Pancreas (tissue), 10 donors: ENCODE data around the gene TRIM25. TPM values are rescaled to one million over a fixed set of nuclear protein-coding genes. Genes with fewer than 3 reads are reported as not detected.
A peak's percentile ranks its signal among the peaks of the same experiment; 100 is the strongest.

Experiments used
- ATAC-seq, 4 donors: fragments of 200-7000 bp; cut with Tn5 transposase; one replicate each; pipeline versions ENCODE4 v1.8.0 to v1.9.1; 2020; ENCODE audit warnings: mild to moderate bottlenecking in 4 of 4, moderate library complexity in 4 of 4
- DNase-seq, 6 donors: peaks; one replicate each; pipeline ENCODE4 v3.0.0-alpha.2; 2020
- FAIRE-seq: peaks from 2 replicates; lab custom pipeline; 2012; peaks lifted over from hg19 to GRCh38; lab: Jason Lieb, UNC
- H3K27ac ChIP-seq, 4 donors: fragments of 200-600 bp; sonication (generic); 1 replicate in 3 of 4; 2 replicates in 1 of 4; pipeline versions ENCODE4 v1.5.0 to v1.8.0; 2020
- H3K27me3 ChIP-seq, 4 donors: fragments of 200-600 bp; one replicate each; pipeline ENCODE4 v1.8.0; 2021
- H3K36me3 ChIP-seq, 3 donors: fragments of 200-600 bp; sonication (generic) in 1 of 3; one replicate each; pipeline versions ENCODE4 v1.5.0 to v1.8.0; 2020 to 2021
- H3K4me1 ChIP-seq, 3 donors: fragments of 200-600 bp; one replicate each; pipeline ENCODE4 v1.8.0; 2021
- H3K4me3 ChIP-seq, 4 donors: fragments of 200-600 bp; sonication (generic) in 2 of 4; one replicate each; pipeline versions ENCODE4 v1.5.0 to v1.8.0; 2020 to 2021
- H3K9me3 ChIP-seq, 4 donors: fragments of 200-600 bp; one replicate each; pipeline ENCODE4 v1.8.0; 2021
- WGBS, 2 donors: extraction: QIAGEN DNeasy Blood & Tissue Kit; methylation state at CpG; one replicate each; pipeline ENCODE4 v1.1.7; 2013; 5-methylcytosine and 5-hydroxymethylcytosine counted together
- intact Hi-C, 3 donors: fragments of 100-400 bp; cut with DNase I; formaldehyde crosslinking; loops; one replicate each; pipeline versions ENCODE4 v1.11.1 to v1.14.2; 2022
- polyA plus RNA-seq, 2 donors: library from polyadenylated mRNA; stranded (reverse); fragments of 200-250 nt; gene quantifications; one replicate each; pipeline ENCODE4 v1.2.3, GENCODE V29; 2013
- total RNA-seq, 6 donors: library from RNA; stranded (reverse); fragmentation: NEBNext Ultra II Directional in 4 of 6; extraction: Animal tissue kit (Norgen Biotek cat#: 25700) in 4 of 6; gene quantifications; one replicate each; pipeline versions ENCODE4 v1.2.1 to v1.2.4, GENCODE V29; 2021 to 2023
- TF ChIP-seq, protein P1 (sequence below), 4 donors: fragments of 200-600 bp; sonication (generic) in 3 of 4; IDR thresholded peaks; one replicate each; pipeline versions ENCODE4 v1.5.0 to v1.8.0; 2021; ENCODE audit warnings: antibody characterized with exemption in 4 of 4
- donor health status: healthy with polysubstance abuse.
- donor health status: DM: no; HTN: no; CAD: no; lungs with moderate emphysema.
- donor health status: DM: no; HTN: no; CAD: no.
- donor health status: control.
- donor health status: control.
- donor health status: Bipolar disorder and iron deficiency.
- donor health status: DM: yes; HTN: yes; CAD: no.
- donor health status: DM: no; HTN: no; CAD: no.
- donor health status: DM: no; HTN: no; CAD: no.
- donor health status: DM: yes; HTN: yes; CAD: no.

TRIM25 gene
- total and polyA plus RNA-seq, 8 donors = 12.2 to 39.4 (median 20.1) TPM

DNA sequence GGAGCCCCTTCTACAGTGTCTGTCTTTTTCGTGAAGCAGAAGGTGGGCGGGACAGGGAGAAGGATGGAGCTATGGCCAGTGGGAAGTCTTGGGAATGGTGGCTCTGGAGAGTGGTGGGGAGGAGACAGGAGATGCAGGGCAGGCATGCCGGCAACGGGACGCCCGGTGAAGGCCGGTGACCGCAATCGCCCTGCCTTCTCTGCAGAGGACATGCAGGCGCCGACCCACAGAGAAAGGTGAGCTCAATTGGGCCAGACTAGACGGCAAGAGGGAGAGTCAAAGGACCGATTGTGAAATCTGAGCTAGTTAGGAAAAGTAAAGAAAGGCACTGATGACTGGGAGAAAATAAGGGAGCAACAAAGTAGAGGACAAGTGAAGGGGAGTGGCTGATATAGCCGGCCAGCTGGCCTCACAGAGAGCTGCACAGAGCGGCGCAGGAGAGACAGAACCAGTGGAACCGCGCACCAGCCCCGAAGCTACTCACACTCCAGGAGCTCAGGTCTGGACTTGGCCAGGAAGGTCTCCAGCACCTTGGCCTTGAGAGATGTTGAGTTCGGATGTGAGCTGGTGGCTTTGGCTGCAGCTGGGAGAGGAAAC lies 18.9 kb downstream of the TRIM25 start:
- no peak for ATAC-seq
- DNase-seq = no peak
- no peaks in the 10 kb centered on the region for H3K9me3 ChIP-seq
- TF ChIP-seq, protein P1, sequence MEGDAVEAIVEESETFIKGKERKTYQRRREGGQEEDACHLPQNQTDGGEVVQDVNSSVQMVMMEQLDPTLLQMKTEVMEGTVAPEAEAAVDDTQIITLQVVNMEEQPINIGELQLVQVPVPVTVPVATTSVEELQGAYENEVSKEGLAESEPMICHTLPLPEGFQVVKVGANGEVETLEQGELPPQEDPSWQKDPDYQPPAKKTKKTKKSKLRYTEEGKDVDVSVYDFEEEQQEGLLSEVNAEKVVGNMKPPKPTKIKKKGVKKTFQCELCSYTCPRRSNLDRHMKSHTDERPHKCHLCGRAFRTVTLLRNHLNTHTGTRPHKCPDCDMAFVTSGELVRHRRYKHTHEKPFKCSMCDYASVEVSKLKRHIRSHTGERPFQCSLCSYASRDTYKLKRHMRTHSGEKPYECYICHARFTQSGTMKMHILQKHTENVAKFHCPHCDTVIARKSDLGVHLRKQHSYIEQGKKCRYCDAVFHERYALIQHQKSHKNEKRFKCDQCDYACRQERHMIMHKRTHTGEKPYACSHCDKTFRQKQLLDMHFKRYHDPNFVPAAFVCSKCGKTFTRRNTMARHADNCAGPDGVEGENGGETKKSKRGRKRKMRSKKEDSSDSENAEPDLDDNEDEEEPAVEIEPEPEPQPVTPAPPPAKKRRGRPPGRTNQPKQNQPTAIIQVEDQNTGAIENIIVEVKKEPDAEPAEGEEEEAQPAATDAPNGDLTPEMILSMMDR (IDR thresholded peaks at IDR 0.05) = no peak
- no peak overlapping the region for H3K27ac ChIP-seq
- intact Hi-C loops = no loop called here
- H3K4me3 ChIP-seq = no peak overlapping the region
- H3K27me3 ChIP-seq = no peaks in the 10 kb centered on the region
- peaks cover 4 to 56% (median 28%) of the 10 kb centered on the region in 3 donors for H3K36me3 ChIP-seq
- WGBS, 2 donors = 91 to 95% methylated on average over 20 of the region's 20 CpGs
- no peak for FAIRE-seq
- H3K4me1 ChIP-seq = no peaks in the 10 kb centered on the region

DNA sequence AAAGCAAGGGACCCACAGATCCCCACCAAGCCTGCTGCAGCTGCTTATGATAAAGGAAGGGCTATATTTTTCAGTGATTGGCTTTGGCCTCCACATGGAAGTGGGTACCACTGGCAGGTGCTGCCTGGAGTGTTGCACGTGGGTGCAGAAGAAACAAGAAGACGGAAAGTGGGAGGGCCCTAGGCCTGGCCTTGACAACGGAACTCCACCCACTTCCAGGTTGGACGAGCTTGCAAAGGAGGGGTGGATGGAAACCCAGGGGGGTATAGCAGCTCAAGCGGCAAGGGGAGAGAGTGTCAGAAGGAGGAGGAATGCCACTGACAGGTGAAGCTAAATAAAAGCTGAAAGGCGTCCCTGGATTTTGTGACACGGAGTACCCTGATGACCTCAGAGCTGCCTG lies 20.3 kb downstream of the TRIM25 start:
- intact Hi-C loops = no loop called here
- Histone ChIP-seq H3K27ac (no peak overlapping the region), H3K9me3 (no peaks in the 10 kb centered on the region), H3K36me3 (peaks cover 4 to 56% (median 28%) of the 10 kb centered on the region in 3 donors), H3K4me1 (no peaks in the 10 kb centered on the region), H3K27me3 (no peaks in the 10 kb centered on the region), H3K4me3 (no peak overlapping the region)
- TF ChIP-seq, protein P1 (IDR thresholded peaks at IDR 0.05) = no peak
- no peak for ATAC-seq
- 66 to 68% methylated on average over 7 of the region's 7 CpGs for WGBS, 2 donors
- no peak for DNase-seq
- FAIRE-seq = no peak

DNA sequence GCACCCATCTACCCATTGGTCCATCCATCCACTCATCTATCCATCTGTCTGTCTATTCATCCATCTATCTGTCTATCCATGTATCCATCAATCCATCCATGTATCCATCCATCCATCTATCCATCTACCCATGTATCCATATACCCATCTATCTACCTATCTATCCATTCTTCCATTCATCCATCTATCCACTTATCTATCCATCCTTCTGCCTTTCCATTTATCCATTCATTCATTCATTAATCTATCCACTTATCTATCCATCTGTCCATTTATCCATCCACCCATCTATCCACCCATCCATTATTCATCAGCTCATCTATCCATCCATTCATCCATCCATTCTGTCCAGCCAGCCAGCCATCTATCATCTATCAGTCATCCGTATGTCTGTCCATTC lies 21.5 kb downstream of the TRIM25 start:
- DNase-seq (no peak), FAIRE-seq (no peak), ATAC-seq (no peak)
- Histone ChIP-seq H3K9me3 (no peaks in the 10 kb centered on the region), H3K36me3 (peaks cover 4 to 56% (median 28%) of the 10 kb centered on the region in 3 donors), H3K27me3 (no peaks in the 10 kb centered on the region), H3K4me3 (no peak overlapping the region), H3K4me1 (no peaks in the 10 kb centered on the region), H3K27ac (no peak overlapping the region)
- intact Hi-C loops = no loop called here
- TF ChIP-seq, protein P1 (IDR thresholded peaks at IDR 0.05) = no peak
- 94 to 95% methylated on average over 1 of the region's 1 CpG for WGBS, 2 donors

DNA sequence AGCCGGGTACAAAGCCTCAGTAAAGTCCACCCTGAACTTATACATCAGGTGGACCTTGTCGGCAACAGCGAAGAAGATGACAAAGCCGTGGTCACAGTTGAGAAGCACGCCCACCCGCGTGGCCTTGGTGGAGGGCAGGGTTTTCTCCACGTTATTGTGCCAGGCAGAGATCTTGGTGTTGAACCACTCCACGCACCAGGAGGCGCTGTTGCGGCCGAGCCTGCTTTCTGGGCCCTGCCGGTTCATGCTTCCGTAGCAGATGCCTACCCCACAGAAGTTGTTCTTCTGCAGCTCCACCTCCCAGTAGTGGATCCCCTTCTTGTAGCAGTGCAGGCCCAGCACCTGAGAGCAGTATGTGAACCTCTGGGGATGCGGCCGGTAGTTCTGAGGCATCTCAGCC lies 22.1 kb downstream of the TRIM25 start:
- no peaks in the 10 kb centered on the region for H3K27me3 ChIP-seq
- no peaks in the 10 kb centered on the region for H3K9me3 ChIP-seq
- DNase-seq (peak in 4 of 6 donors; percentile 44 to 79 (median 50)), FAIRE-seq (no peak), ATAC-seq (peak in 3 of 4 donors; percentile 53 to 64 (median 62))
- WGBS, 2 donors = 70 to 84% methylated on average over 16 of the region's 16 CpGs
- H3K36me3 ChIP-seq = peaks cover 4 to 56% (median 28%) of the 10 kb centered on the region in 3 donors
- no peak overlapping the region for H3K27ac ChIP-seq
- intact Hi-C loops = no loop called here
- no peaks in the 10 kb centered on the region for H3K4me1 ChIP-seq
- H3K4me3 ChIP-seq = no peak overlapping the region
- TF ChIP-seq, protein P1 (IDR thresholded peaks at IDR 0.05) = peak in 3 of 4 donors; percentile 13 to 25 (median 14)
